Activated naive CD4-positive, alpha-beta T cell treated with anti-CD3 and anti-CD28 coated beads, Interleukin-2, amount 10 ng/mL, durations not matched to agents 7 days and 5 days (primary cell): Measurements from ENCODE around the gene AK8.
A peak's percentile ranks its signal among the peaks of the same experiment; 100 is the strongest.

Experiments used
- CTCF ChIA-PET: fragments of 350-600 bp; sonication (Branson Sonifier 250); formaldehyde crosslinking; loops from one replicate; lab custom pipeline; 2021; ENCODE audit warnings: antibody characterized with exemption; lab: Charles Lee
- DNase-seq: peaks from one replicate; pipeline ENCODE4 v3.0.0-alpha.2; 2020
- H3K27ac Mint-ChIP-seq: one replicate; pipeline ENCODE4 v1.8.0; 2021; ENCODE audit warnings: mild to moderate bottlenecking, moderate library complexity, mixed read lengths
- H3K27me3 Mint-ChIP-seq: one replicate; pipeline ENCODE4 v1.8.0; 2021; ENCODE audit warnings: mild to moderate bottlenecking, mixed read lengths
- H3K36me3 Mint-ChIP-seq: one replicate; pipeline ENCODE4 v1.8.0; 2021; ENCODE audit warnings: mixed read lengths
- H3K4me1 Mint-ChIP-seq: one replicate; pipeline ENCODE4 v1.8.0; 2021; ENCODE audit warnings: mixed read lengths
- H3K4me3 Mint-ChIP-seq: one replicate; pipeline ENCODE4 v1.8.0; 2021; ENCODE audit warnings: mild to moderate bottlenecking, moderate library complexity, mixed read lengths
- H3K9me3 Mint-ChIP-seq: one replicate; pipeline ENCODE4 v1.8.0; 2021; ENCODE audit warnings: mixed read lengths

Gene AK8

GRCh38 chr9:132882616-132883015 is 4.5 kb upstream of the AK8 start:
- no peak overlapping the region for H3K27ac Mint-ChIP-seq
- no peak for DNase-seq
- no peak overlapping the region for H3K4me3 Mint-ChIP-seq
- peaks cover 10% of the 10 kb centered on the region for H3K27me3 Mint-ChIP-seq
- CTCF ChIA-PET: interaction anchor here (1.0 kb wide), 1 partner anchor 34 kb away, joined by 3 read pairs; no protein-coding TSS in a partner anchor
- H3K9me3 Mint-ChIP-seq: no peaks in the 10 kb centered on the region
- H3K36me3 Mint-ChIP-seq: no peaks in the 10 kb centered on the region
- H3K4me1 Mint-ChIP-seq: peaks cover 17% of the 10 kb centered on the region

GRCh38 chr9:132881826-132882225 is 3.7 kb upstream of the AK8 start:
- no peak for DNase-seq
- Mint-ChIP-seq H3K4me3 (no peak overlapping the region), H3K4me1 (peaks cover 20% of the 10 kb centered on the region), H3K27ac (no peak overlapping the region), H3K36me3 (no peaks in the 10 kb centered on the region), H3K9me3 (no peaks in the 10 kb centered on the region), H3K27me3 (peaks cover 17% of the 10 kb centered on the region)
- CTCF ChIA-PET: interaction anchor here (1.0 kb wide), 1 partner anchor 33 kb away, joined by 3 read pairs; no protein-coding TSS in a partner anchor

DNA sequence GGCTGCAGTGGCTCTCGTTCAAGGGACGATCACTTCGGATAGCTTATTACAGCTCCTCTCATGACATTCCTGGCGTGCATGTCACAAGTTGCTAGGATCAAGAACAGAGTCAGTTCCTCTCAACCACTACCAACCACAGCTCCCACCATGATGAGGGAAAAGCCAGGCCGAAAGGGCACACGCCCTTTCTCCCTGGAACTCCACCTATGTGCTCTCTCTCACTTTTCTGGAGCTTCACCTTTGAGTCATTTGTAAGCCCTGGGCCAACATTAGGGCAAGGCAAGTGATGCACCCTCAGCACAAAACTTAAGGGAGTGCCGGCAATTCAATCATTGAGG is 2.2 kb upstream of the AK8 start:
- peaks cover 20% of the 10 kb centered on the region for H3K4me1 Mint-ChIP-seq
- peaks cover 25% of the 10 kb centered on the region for H3K27me3 Mint-ChIP-seq
- no peak for DNase-seq
- no peaks in the 10 kb centered on the region for H3K36me3 Mint-ChIP-seq
- peak overlapping the region; percentile 86 for H3K27ac Mint-ChIP-seq
- H3K9me3 Mint-ChIP-seq: no peaks in the 10 kb centered on the region
- CTCF ChIA-PET: interaction anchor here (1.5 to 3.1 kb wide), 2 partner anchors 21 to 31 kb away, joined by 5 to 15 read pairs; no protein-coding TSS in a partner anchor
- H3K4me3 Mint-ChIP-seq: peak overlapping the region; percentile 74

- CTCF ChIA-PET: interaction anchor here (1.5 to 3.1 kb wide), 2 partner anchors 22 to 30 kb away, joined by 5 to 15 read pairs; no protein-coding TSS in a partner anchor
- Mint-ChIP-seq H3K4me1 (peaks cover 20% of the 10 kb centered on the region), H3K4me3 (peak overlapping the region; percentile 74), H3K36me3 (no peaks in the 10 kb centered on the region), H3K27me3 (peaks cover 27% of the 10 kb centered on the region), H3K27ac (peak overlapping the region; percentile 86), H3K9me3 (no peaks in the 10 kb centered on the region)
- DNase-seq: no peak
Observed at GRCh38 chr9:132879457-132880323, 1.6 kb upstream of the AK8 start.

DNA sequence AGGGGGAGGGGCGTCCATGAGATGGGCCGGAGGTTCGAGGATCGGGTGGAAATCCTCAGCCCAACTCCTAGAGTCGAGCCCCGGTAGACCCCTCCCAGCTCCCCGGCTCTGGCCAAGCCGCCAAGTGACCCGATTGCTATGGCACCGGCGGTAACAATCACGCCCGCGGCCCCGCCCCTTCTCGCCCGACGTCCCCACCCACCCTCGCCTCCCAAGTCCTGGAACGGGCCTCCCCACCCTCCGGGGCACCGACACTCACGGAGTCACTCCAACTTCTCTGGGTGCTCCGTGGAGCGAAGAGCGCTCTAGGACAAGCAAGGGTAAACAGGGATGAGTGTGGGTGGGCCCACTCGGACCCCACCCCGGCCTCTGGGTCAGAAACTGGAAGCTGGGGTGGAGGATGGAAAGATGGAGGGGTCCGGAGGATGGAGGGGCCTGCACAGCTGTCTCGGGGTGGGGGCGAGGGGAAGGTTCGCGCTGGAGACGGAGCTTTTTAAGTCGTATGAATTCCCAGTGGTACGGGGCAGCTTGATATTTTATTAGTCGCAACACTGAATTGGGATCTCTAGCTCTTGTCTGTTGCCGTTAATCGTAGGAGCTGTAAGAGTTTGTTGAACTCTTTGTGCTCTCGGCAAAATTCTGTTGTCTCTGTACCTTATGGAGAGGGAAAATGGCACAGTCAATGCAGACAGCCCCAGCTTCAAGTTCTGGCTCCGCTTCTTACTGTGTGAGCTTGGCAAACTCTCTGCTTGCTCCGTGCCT is 792 bp upstream of the AK8 start, which contains the start of gene SPACA9:
SPACA9 (plus strand) TSS at position 204 of the 762 bp plus-strand sequence. CDS start 5,050 bp downstream, outside the sequence.
- CTCF ChIA-PET: interaction anchor here (1.5 to 3.1 kb wide), 2 partner anchors 23 to 30 kb away, joined by 5 to 15 read pairs; no protein-coding TSS in a partner anchor
- no peaks in the 10 kb centered on the region for H3K9me3 Mint-ChIP-seq
- DNase-seq: peak; percentile 57
- peak within 1 kb of the TSS; percentile 86 for H3K27ac Mint-ChIP-seq
- peaks cover 20% of the 10 kb centered on the region for H3K4me1 Mint-ChIP-seq
- no peaks in the 10 kb centered on the region for H3K36me3 Mint-ChIP-seq
- peaks cover 27% of the 10 kb centered on the region for H3K27me3 Mint-ChIP-seq
- H3K4me3 Mint-ChIP-seq: peak within 1 kb of the TSS; percentile 74

GRCh38 chr9:132877458-132877823 is 643 bp downstream of the AK8 start:
- H3K36me3 Mint-ChIP-seq: no peaks in the 10 kb centered on the region
- H3K27me3 Mint-ChIP-seq: peaks cover 27% of the 10 kb centered on the region
- no peak overlapping the region for H3K27ac Mint-ChIP-seq
- peak overlapping the region; percentile 70 for H3K4me3 Mint-ChIP-seq
- H3K9me3 Mint-ChIP-seq: no peaks in the 10 kb centered on the region
- no peak for DNase-seq
- CTCF ChIA-PET: no interaction called here
- H3K4me1 Mint-ChIP-seq: peaks cover 24% of the 10 kb centered on the region

DNA sequence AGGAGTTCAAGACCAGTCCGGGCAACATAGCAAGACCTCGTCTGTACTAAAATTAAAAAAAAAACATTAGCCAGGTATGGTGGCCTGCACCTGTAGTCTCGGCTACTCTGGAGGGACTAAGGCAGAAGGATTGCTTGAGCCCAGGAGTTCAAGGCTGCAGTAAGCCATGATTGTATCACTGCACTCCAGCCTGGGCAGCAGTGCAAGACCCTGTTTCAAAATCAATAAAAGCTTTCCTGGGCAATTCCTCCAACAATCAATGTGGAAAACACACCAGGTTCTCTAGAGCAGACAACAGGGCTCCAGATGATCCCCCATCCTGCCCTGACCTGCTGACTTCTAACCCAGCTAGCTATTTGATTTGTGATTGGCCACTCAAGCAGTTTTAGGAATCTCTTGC is 1.2 kb downstream of the AK8 start:
- peaks cover 24% of the 10 kb centered on the region for H3K4me1 Mint-ChIP-seq
- no peak for DNase-seq
- no peak overlapping the region for H3K27ac Mint-ChIP-seq
- peaks cover 27% of the 10 kb centered on the region for H3K27me3 Mint-ChIP-seq
- H3K9me3 Mint-ChIP-seq: no peaks in the 10 kb centered on the region
- no peaks in the 10 kb centered on the region for H3K36me3 Mint-ChIP-seq
- CTCF ChIA-PET: no interaction called here
- peak overlapping the region; percentile 70 for H3K4me3 Mint-ChIP-seq

DNA sequence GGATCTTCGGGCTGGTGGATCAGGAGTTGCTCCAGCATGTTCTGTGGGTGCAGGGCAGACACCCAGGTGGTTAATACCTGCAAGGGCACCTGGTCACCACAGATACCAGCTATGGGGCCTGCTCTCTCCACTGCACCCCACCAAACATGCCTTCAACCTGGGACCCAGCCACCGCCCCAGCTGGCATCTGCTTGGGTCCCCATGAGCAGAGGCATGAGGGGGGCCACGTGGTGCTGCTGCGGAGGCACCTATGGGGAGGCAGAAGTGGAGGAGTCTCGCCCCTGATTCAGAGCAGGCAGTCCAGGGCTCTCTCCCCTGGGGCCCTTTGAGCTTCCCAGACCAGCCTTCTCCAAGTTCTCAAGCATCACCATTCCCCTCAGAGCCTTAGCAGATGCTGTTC is 2.9 kb downstream of the AK8 start:
- H3K9me3 Mint-ChIP-seq: no peaks in the 10 kb centered on the region
- no peak for DNase-seq
- peaks cover 38% of the 10 kb centered on the region for H3K27me3 Mint-ChIP-seq
- H3K36me3 Mint-ChIP-seq: no peaks in the 10 kb centered on the region
- CTCF ChIA-PET: interaction anchor here (0.8 kb wide), 1 partner anchor 20 kb away, joined by 3 read pairs; no protein-coding TSS in a partner anchor
- H3K27ac Mint-ChIP-seq: no peak overlapping the region
- peaks cover 21% of the 10 kb centered on the region for H3K4me1 Mint-ChIP-seq
- no peak overlapping the region for H3K4me3 Mint-ChIP-seq

- Mint-ChIP-seq H3K36me3 (no peaks in the 10 kb centered on the region), H3K27ac (peak overlapping the region; percentile 70), H3K4me3 (no peak overlapping the region), H3K4me1 (peaks cover 7% of the 10 kb centered on the region), H3K9me3 (no peaks in the 10 kb centered on the region), H3K27me3 (peaks cover 40% of the 10 kb centered on the region)
- no peak for DNase-seq
- CTCF ChIA-PET: no interaction called here
Observed at GRCh38 chr9:132873403-132873802, 4.7 kb downstream of the AK8 start.

DNA sequence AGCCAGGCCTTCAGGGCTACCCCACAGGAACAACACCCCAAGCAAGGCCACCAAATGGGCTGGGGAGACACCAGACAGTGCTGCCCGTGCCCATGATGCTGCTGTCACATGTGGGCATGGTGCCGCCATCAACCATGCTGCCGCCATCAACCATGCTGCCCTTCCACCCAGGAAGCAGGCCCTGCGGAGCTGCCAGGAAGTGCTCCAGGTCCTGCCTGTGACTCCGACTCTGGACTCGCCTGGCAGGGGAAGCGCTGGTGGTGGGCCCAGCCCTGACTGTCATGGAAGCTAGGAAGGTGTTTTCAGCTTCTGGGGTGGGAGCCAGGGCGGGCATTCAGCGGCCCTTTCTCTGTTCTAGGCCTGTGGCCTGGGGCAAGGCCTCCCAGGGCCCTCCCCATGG is 8.8 kb downstream of the AK8 start:
- Mint-ChIP-seq H3K4me1 (peaks cover 5% of the 10 kb centered on the region), H3K27ac (no peak overlapping the region), H3K4me3 (no peak overlapping the region), H3K9me3 (no peaks in the 10 kb centered on the region), H3K36me3 (no peaks in the 10 kb centered on the region), H3K27me3 (peaks cover 32% of the 10 kb centered on the region)
- DNase-seq: no peak
- CTCF ChIA-PET: no interaction called here

- Mint-ChIP-seq H3K27ac (no peak overlapping the region), H3K27me3 (peaks cover 50% of the 10 kb centered on the region), H3K9me3 (no peaks in the 10 kb centered on the region), H3K36me3 (no peaks in the 10 kb centered on the region), H3K4me1 (peaks cover 5% of the 10 kb centered on the region), H3K4me3 (no peak overlapping the region)
- CTCF ChIA-PET: no interaction called here
- no peak for DNase-seq
Observed at GRCh38 chr9:132866898-132867297, 11.2 kb downstream of the AK8 start.

- H3K9me3 Mint-ChIP-seq: no peaks in the 10 kb centered on the region
- H3K4me1 Mint-ChIP-seq: peaks cover 5% of the 10 kb centered on the region
- H3K36me3 Mint-ChIP-seq: no peaks in the 10 kb centered on the region
- no peak overlapping the region for H3K4me3 Mint-ChIP-seq
- peaks cover 47% of the 10 kb centered on the region for H3K27me3 Mint-ChIP-seq
- no peak for DNase-seq
- no peak overlapping the region for H3K27ac Mint-ChIP-seq
- CTCF ChIA-PET: interaction anchor here (1.6 kb wide), 1 partner anchor 37 kb away, joined by 6 read pairs; no protein-coding TSS in a partner anchor
Observed at GRCh38 chr9:132864691-132865090, 13.4 kb downstream of the AK8 start.

DNA sequence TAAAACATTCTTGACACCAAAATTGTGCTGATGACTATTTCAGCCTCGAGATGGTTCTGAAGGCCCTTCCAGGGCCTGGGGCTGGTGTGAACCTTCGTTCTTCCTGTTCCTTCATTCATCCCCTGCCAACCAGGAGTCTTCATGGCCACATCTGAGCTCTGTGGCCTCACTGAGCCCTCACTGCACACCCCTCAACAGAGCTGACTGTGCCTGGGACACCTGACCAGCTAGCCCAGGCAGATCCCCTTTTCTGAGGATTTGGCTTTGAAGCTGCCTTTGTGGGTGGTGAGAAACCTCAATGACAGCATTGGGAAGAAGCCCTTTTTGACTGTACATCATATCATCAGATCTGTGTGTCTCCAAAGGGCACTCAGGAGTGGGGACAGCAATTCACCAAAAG is 13.8 kb downstream of the AK8 start:
- H3K27me3 Mint-ChIP-seq: peaks cover 44% of the 10 kb centered on the region
- H3K27ac Mint-ChIP-seq: no peak overlapping the region
- no peaks in the 10 kb centered on the region for H3K9me3 Mint-ChIP-seq
- DNase-seq: no peak
- H3K36me3 Mint-ChIP-seq: no peaks in the 10 kb centered on the region
- peaks cover 5% of the 10 kb centered on the region for H3K4me1 Mint-ChIP-seq
- H3K4me3 Mint-ChIP-seq: no peak overlapping the region
- CTCF ChIA-PET: interaction anchor here (1.6 kb wide), 1 partner anchor 37 kb away, joined by 6 read pairs; no protein-coding TSS in a partner anchor

GRCh38 chr9:132863096-132863495 is 15.0 kb downstream of the AK8 start:
- peaks cover 5% of the 10 kb centered on the region for H3K4me1 Mint-ChIP-seq
- DNase-seq: no peak
- H3K36me3 Mint-ChIP-seq: no peaks in the 10 kb centered on the region
- peaks cover 55% of the 10 kb centered on the region for H3K27me3 Mint-ChIP-seq
- CTCF ChIA-PET: interaction anchor here (1.2 to 1.6 kb wide), 2 partner anchors 14 to 39 kb away, joined by 3 to 6 read pairs; no protein-coding TSS in a partner anchor
- H3K9me3 Mint-ChIP-seq: no peaks in the 10 kb centered on the region
- H3K4me3 Mint-ChIP-seq: no peak overlapping the region
- no peak overlapping the region for H3K27ac Mint-ChIP-seq
